GM12878 (cell line): ENCODE results near the gene FCGR3A.
"Not testable (repeated sequence)": the region's sequence is repeated elsewhere in the genome, so short reads cannot be mapped to it uniquely, and the experiment has no call there.

Experiments used
- ATF2 ChIP-seq: IDR thresholded peaks from 2 replicates; pipeline ENCODE4 v1.6.1; 2012; ENCODE audit warnings: low read length, inconsistent platforms
- BRCA1 ChIP-seq: IDR thresholded peaks from 2 replicates; pipeline ENCODE4 v1.6.1; 2011; ENCODE audit warnings: low read depth, low read length, improper control_type of control experiment
- CHD1 ChIP-seq: IDR thresholded peaks from 2 replicates; pipeline ENCODE4 v1.6.1; 2012; ENCODE audit warnings: low read depth, low read length, improper control_type of control experiment
- CHD4 ChIP-seq: fragments of 200-600 bp; sonication (generic); IDR thresholded peaks from 2 replicates; pipeline ENCODE4 v1.6.1; 2016; ENCODE audit warnings: mild to moderate bottlenecking
- EP300 ChIP-seq, 2 experiments: fragments of 150-350 bp in 1 of 2; IDR thresholded peaks; 2 replicates each; pipeline ENCODE4 v1.6.1; 2011 to 2012; ENCODE audit warnings: low read depth in 2 of 2, low read length in 2 of 2, borderline replicate concordance in 1 of 2, improper control_type of control experiment in 1 of 2, inconsistent platforms in 1 of 2; ENCODE audit not compliant: control insufficient read depth in 1 of 2
- FOXK2 ChIP-seq: fragments of 450-650 bp; IDR thresholded peaks from 2 replicates; pipeline ENCODE4 v1.6.1; 2017; ENCODE audit warnings: mild to moderate bottlenecking, moderate library complexity
- HCFC1 ChIP-seq: fragments of 150-350 bp; IDR thresholded peaks from 2 replicates; pipeline ENCODE4 v1.6.1; 2014; ENCODE audit warnings: low read length
- HDAC6 ChIP-seq: fragments of 200-600 bp; sonication (generic); IDR thresholded peaks from one replicate; pipeline ENCODE4 v1.8.0; 2017; ENCODE audit warnings: antibody characterized with exemption; ENCODE audit not compliant: unreplicated experiment
- NBN ChIP-seq: fragments of 450-650 bp; IDR thresholded peaks from 2 replicates; pipeline ENCODE4 v1.6.1; 2016
- POLR2A ChIP-seq: IDR thresholded peaks from 2 replicates; pipeline ENCODE4 v1.6.1; 2011; ENCODE audit warnings: low read depth, mild to moderate bottlenecking, low read length
- REST ChIP-seq: IDR thresholded peaks from 2 replicates; pipeline ENCODE4 v1.6.1; 2012; ENCODE audit warnings: mild to moderate bottlenecking, low read depth, low read length
- YBX1 ChIP-seq: fragments of 450-650 bp; IDR thresholded peaks from 2 replicates; pipeline ENCODE4 v1.6.1; 2016; ENCODE audit warnings: antibody characterized with exemption
- ZNF207 ChIP-seq: fragments of 450-650 bp; IDR thresholded peaks from 2 replicates; pipeline ENCODE4 v1.6.1; 2014; ENCODE audit warnings: antibody characterized with exemption, mild to moderate bottlenecking, borderline replicate concordance
- TF ChIP-seq, protein P1 (sequence below), 3 experiments: IDR thresholded peaks in 2 of 3; conservative IDR thresholded peaks in 1 of 3; 2 replicates each; pipeline ENCODE4 v1.5.1; 2011; ENCODE audit warnings: low read depth in 3 of 3, low read length in 3 of 3, mild to moderate bottlenecking in 3 of 3, control low read depth in 2 of 3, moderate library complexity in 2 of 3, inconsistent platforms in 1 of 3, mixed read lengths in 1 of 3; ENCODE audit not compliant: control insufficient read depth in 2 of 3, insufficient read depth in 1 of 3; ENCODE audit errors: extremely low read depth in 1 of 3

- TF ChIP-seq BRCA1; FOXK2; POLR2A; CHD1; CHD4; ZNF207; YBX1; HDAC6; EP300 (IDR thresholded peaks at IDR 0.05; ENCODE audit: borderline replicate concordance in 1 of 2, control insufficient read depth in 1 of 2, low read depth in 2 of 2, low read length in 2 of 2); NBN; ATF2; HCFC1; REST: not testable (repeated sequence)
- TF ChIP-seq, protein P1, sequence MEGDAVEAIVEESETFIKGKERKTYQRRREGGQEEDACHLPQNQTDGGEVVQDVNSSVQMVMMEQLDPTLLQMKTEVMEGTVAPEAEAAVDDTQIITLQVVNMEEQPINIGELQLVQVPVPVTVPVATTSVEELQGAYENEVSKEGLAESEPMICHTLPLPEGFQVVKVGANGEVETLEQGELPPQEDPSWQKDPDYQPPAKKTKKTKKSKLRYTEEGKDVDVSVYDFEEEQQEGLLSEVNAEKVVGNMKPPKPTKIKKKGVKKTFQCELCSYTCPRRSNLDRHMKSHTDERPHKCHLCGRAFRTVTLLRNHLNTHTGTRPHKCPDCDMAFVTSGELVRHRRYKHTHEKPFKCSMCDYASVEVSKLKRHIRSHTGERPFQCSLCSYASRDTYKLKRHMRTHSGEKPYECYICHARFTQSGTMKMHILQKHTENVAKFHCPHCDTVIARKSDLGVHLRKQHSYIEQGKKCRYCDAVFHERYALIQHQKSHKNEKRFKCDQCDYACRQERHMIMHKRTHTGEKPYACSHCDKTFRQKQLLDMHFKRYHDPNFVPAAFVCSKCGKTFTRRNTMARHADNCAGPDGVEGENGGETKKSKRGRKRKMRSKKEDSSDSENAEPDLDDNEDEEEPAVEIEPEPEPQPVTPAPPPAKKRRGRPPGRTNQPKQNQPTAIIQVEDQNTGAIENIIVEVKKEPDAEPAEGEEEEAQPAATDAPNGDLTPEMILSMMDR (IDR thresholded peaks at IDR 0.05 in 2 of 3, conservative IDR thresholded peaks at IDR 0.05 in 1 of 3; ENCODE audit: control insufficient read depth in 2 of 3, extremely low read depth in 1 of 3, insufficient read depth in 1 of 3, low read depth in 3 of 3, low read length in 3 of 3) = not testable (repeated sequence)
Observed at GRCh38 chr1:161537068-161537669, 12.4 kb downstream of the FCGR3A start.
